Keratinocyte (primary cell): ENCODE measurements around the gene CFAP69. TPM values are rescaled to one million over a fixed set of nuclear protein-coding genes. Genes with fewer than 3 reads are reported as not detected.
A peak's percentile ranks its signal among the peaks of the same experiment; 100 is the strongest.

Experiments used
- DNase-seq: peaks from one replicate; pipeline ENCODE4 v3.0.0-alpha.2; 2011; ENCODE audit warnings: low read depth, missing footprints, low spot score
- FAIRE-seq: peaks from 2 replicates; lab custom pipeline; 2011; peaks lifted over from hg19 to GRCh38; lab: Jason Lieb, UNC
- H2AFZ ChIP-seq: 2 replicates; pipeline ENCODE4 v1.6.0; 2012; ENCODE audit warnings: low read length, control low read depth, inconsistent platforms; ENCODE audit not compliant: control insufficient read depth
- H3K27ac ChIP-seq: 2 replicates; pipeline ENCODE4 v1.5.1; 2011; ENCODE audit warnings: low read length; ENCODE audit not compliant: control insufficient read depth, insufficient read depth
- H3K27me3 ChIP-seq: 3 replicates; pipeline ENCODE4 v1.6.0; 2011; ENCODE audit warnings: low read length; ENCODE audit not compliant: control insufficient read depth, insufficient read depth; ENCODE audit errors: extremely low read depth
- H3K36me3 ChIP-seq, 2 experiments: 2 replicates in 1 of 2; 3 replicates in 1 of 2; pipeline ENCODE4 v1.5.1; 2011; ENCODE audit warnings: low read length in 2 of 2, mild to moderate bottlenecking in 1 of 2; ENCODE audit not compliant: control insufficient read depth in 2 of 2, insufficient read depth in 2 of 2; ENCODE audit errors: extremely low read depth in 1 of 2
- H3K4me1 ChIP-seq: 3 replicates; pipeline ENCODE4 v1.5.1; 2011; ENCODE audit warnings: low read length; ENCODE audit not compliant: control insufficient read depth, insufficient read depth; ENCODE audit errors: extremely low read depth
- H3K4me2 ChIP-seq: 3 replicates; pipeline ENCODE4 v1.6.0; 2011; ENCODE audit warnings: low read depth, low read length; ENCODE audit not compliant: control insufficient read depth, insufficient read depth; ENCODE audit errors: extremely low read depth
- H3K4me3 ChIP-seq, 3 experiments: fragments of 200-600 bp in 1 of 3; sonication (generic) in 1 of 3; 2 replicates in 2 of 3; 3 replicates in 1 of 3; pipeline ENCODE4 v1.5.1; 2011 to 2016; ENCODE audit warnings: low read length in 3 of 3, mild to moderate bottlenecking in 3 of 3, control low read depth in 2 of 3, inconsistent platforms in 1 of 3, low read depth in 1 of 3, mixed read lengths in 1 of 3, mixed run types in 1 of 3, moderate library complexity in 1 of 3; ENCODE audit not compliant: control insufficient read depth in 2 of 3, insufficient read depth in 2 of 3; ENCODE audit errors: extremely low read depth in 1 of 3
- H3K79me2 ChIP-seq: 2 replicates; pipeline ENCODE4 v1.6.0; 2012; ENCODE audit warnings: low read length; ENCODE audit not compliant: control insufficient read depth, insufficient read depth
- H3K9ac ChIP-seq: 3 replicates; pipeline ENCODE4 v1.6.0; 2011; ENCODE audit warnings: low read length; ENCODE audit not compliant: control insufficient read depth, insufficient read depth; ENCODE audit errors: extremely low read depth
- H3K9me1 ChIP-seq: 3 replicates; pipeline ENCODE4 v1.6.0; 2011; ENCODE audit warnings: low read length; ENCODE audit not compliant: control insufficient read depth, insufficient read depth; ENCODE audit errors: extremely low read depth
- H3K9me3 ChIP-seq: 2 replicates; pipeline ENCODE4 v1.5.1; 2012; ENCODE audit warnings: low read depth, low read length; ENCODE audit not compliant: control insufficient read depth
- H4K20me1 ChIP-seq: 3 replicates; pipeline ENCODE4 v1.6.0; 2011; ENCODE audit warnings: low read length; ENCODE audit not compliant: control insufficient read depth, insufficient read depth; ENCODE audit errors: extremely low read depth
- EZH2 ChIP-seq: IDR thresholded peaks from one replicate; pipeline ENCODE4 v1.6.1; 2012; ENCODE audit warnings: inconsistent platforms, mild to moderate bottlenecking, low read length, moderate library complexity
- dilution Hi-C: fragments of 300-500 bp; cut with MboI; formaldehyde crosslinking; loops from one replicate; pipeline ENCODE4 v1.7.0; 2020; ENCODE audit warnings: low sequenced_read_pairs; ENCODE audit not compliant: extremely low pct_ligation_motif_present
- polyA plus RNA-seq, 5 experiments: library from polyadenylated mRNA; depleted of rRNA in 3 of 5; stranded (reverse) in 3 of 5; stranded (forward) in 1 of 5; unstranded in 1 of 5; fragments of >200 nt; gene quantifications; 1 replicate in 1 of 5; 2 replicates in 3 of 5; 3 replicates in 1 of 5; pipeline versions ENCODE4 v1.2.1 to v1.2.3, GENCODE V29; 2011 to 2012; ENCODE audit warnings: missing spikeins in 2 of 5, low read depth in 1 of 5, low replicate concordance in 1 of 5
- TF ChIP-seq, protein P1 (sequence below), 3 experiments: IDR thresholded peaks in 1 of 3; conservative IDR thresholded peaks in 1 of 3; optimal IDR thresholded peaks in 1 of 3; 2 replicates in 2 of 3; 3 replicates in 1 of 3; pipeline versions ENCODE3 to v1.5.1; 2011; ENCODE audit warnings: low read length in 3 of 3, mild to moderate bottlenecking in 3 of 3, moderate library complexity in 2 of 3, control low read depth in 1 of 3, inconsistent platforms in 1 of 3; ENCODE audit not compliant: insufficient read depth in 2 of 3; ENCODE audit errors: extremely low read depth in 1 of 3

CFAP69 gene
- polyA plus RNA-seq, 1 donor (not counting 4 experiments of a cell fraction or from before 2014, with no cell fraction given) = 1.6 TPM

DNA sequence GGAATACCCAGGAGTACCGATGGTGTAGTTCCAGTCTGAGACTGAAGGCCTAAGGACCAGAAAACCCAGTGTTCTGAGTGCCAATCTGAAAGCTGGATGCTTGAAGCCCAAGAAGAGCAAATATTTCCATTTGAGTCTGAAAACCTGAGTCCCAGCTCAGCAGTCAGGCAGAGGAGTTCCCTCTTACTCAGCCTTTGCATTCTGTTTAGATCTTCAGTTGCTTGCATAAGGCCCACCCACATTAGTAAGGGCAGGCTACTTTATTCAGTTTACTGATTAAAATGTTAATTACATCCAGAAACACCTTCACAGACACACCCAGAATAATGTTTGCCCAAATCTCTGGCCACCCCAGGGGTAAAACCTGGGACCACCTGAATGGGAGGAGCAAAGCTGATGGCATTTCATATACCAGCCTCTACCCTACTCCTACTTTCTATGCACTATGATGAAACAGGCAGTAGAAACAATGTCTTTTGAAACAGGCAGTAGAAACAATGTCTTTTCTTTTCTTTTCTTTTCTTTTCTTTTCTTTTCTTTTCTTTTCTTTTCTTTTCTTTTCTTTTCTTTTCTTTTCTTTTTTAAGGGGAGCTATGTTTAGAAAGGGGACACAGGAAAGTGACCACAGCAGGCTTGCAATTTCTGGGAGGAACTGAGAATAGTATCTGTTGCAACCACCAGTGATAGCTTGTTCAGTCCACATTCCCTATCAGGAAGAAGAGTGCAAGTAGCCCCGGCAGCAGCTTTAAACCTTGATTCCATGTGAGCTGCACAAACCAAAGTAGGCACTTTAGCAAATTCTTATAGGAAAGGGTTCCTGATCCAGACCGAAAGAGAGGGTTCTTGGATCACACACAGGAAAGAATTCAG, 45.5 kb downstream of the CFAP69 start:
- FAIRE-seq = no peak
- no peak overlapping the region for H3K27ac ChIP-seq
- H3K36me3 ChIP-seq = no peaks in the 10 kb centered on the region
- H3K4me3 ChIP-seq = no peak overlapping the region
- H3K4me1 ChIP-seq = no peaks in the 10 kb centered on the region
- H4K20me1 ChIP-seq = no peaks in the 10 kb centered on the region
- dilution Hi-C loops = no loop called here
- no peak overlapping the region for H3K9ac ChIP-seq
- DNase-seq = no peak
- H3K4me2 ChIP-seq = no peak overlapping the region
- H3K79me2 ChIP-seq = no peaks in the 10 kb centered on the region
- TF ChIP-seq, protein P1, sequence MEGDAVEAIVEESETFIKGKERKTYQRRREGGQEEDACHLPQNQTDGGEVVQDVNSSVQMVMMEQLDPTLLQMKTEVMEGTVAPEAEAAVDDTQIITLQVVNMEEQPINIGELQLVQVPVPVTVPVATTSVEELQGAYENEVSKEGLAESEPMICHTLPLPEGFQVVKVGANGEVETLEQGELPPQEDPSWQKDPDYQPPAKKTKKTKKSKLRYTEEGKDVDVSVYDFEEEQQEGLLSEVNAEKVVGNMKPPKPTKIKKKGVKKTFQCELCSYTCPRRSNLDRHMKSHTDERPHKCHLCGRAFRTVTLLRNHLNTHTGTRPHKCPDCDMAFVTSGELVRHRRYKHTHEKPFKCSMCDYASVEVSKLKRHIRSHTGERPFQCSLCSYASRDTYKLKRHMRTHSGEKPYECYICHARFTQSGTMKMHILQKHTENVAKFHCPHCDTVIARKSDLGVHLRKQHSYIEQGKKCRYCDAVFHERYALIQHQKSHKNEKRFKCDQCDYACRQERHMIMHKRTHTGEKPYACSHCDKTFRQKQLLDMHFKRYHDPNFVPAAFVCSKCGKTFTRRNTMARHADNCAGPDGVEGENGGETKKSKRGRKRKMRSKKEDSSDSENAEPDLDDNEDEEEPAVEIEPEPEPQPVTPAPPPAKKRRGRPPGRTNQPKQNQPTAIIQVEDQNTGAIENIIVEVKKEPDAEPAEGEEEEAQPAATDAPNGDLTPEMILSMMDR (optimal IDR thresholded peaks at IDR 0.05 in 1 of 3, IDR thresholded peaks at IDR 0.05 in 1 of 3, conservative IDR thresholded peaks at IDR 0.05 in 1 of 3; ENCODE audit: extremely low read depth in 1 of 3, insufficient read depth in 2 of 3, low read length in 3 of 3) = no peak
- no peak for TF ChIP-seq EZH2
- H3K9me3 ChIP-seq = no peaks in the 10 kb centered on the region
- no peak overlapping the region for H2AFZ ChIP-seq
- no peaks in the 10 kb centered on the region for H3K27me3 ChIP-seq
- H3K9me1 ChIP-seq = no peaks in the 10 kb centered on the region

DNA sequence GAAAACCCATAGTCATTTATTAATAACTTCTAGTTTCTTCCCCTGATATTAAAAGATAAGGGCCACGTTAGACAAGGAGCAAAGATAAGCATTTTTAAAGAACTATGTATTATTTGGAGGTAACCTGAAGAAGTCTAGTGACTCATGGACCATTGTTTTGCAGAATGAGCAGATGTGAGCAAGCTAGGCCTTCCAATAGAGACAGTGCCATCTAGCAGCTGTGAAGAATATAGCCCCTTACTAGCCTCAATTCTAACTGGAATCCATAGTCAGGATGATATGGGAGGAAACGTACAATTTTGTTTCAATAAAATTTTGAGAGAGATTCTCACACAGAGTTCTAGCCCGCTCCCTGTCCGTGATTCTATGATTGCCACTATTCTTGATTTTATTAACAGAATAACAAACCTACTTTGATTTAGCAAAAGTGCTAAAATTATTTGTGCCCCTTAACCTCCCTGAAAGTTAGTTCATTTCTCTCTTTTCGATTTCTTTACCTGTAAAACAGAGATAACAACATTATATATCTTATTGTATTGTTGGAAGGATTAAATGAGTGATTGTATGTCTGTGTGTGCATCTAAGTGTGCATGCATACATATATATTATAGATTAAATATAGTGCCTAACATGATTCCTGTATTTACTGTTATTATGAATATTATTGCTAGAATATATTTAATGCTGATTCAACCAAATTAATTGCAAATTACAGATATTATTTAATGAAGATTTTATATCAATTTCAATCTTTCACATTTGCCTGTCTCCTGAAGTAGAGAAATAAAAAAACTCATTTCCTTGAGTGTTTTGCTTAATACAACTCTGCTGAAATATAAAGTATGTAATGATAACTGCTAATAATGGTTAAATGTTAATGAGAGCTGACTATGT, 53.4 kb downstream of the CFAP69 start:
- Histone ChIP-seq H3K27me3 (no peaks in the 10 kb centered on the region), H3K36me3 (no peaks in the 10 kb centered on the region), H3K9me1 (no peaks in the 10 kb centered on the region), H3K4me2 (no peak overlapping the region), H3K4me1 (no peaks in the 10 kb centered on the region), H3K9me3 (no peaks in the 10 kb centered on the region), H3K79me2 (no peaks in the 10 kb centered on the region), H3K27ac (no peak overlapping the region), H4K20me1 (no peaks in the 10 kb centered on the region), H2AFZ (no peak overlapping the region), H3K9ac (no peak overlapping the region), H3K4me3 (no peak overlapping the region)
- no peak for TF ChIP-seq EZH2
- TF ChIP-seq, protein P1 (optimal IDR thresholded peaks at IDR 0.05 in 1 of 3, IDR thresholded peaks at IDR 0.05 in 1 of 3, conservative IDR thresholded peaks at IDR 0.05 in 1 of 3; ENCODE audit: extremely low read depth in 1 of 3, insufficient read depth in 2 of 3, low read length in 3 of 3) = peak; percentile 67 to 75 (median 71)
- dilution Hi-C loops = no loop called here
- FAIRE-seq = peak; percentile 90
- DNase-seq = peak; percentile 7
